IPS-20b (cell line): ENCODE measurements around the gene ARPC4.
A peak's percentile ranks its signal among the peaks of the same experiment; 100 is the strongest.
"Not testable (repeated sequence)": the region's sequence is repeated elsewhere in the genome, so short reads cannot be mapped to it uniquely, and the experiment has no call there.

Experiments used
- H3K27ac ChIP-seq: one replicate; pipeline ENCODE4 v1.5.1; 2013; ENCODE audit warnings: low read length
- H3K27me3 ChIP-seq: 2 replicates; pipeline ENCODE4 v1.6.1; 2013; ENCODE audit warnings: mild to moderate bottlenecking, low read length, inconsistent platforms; ENCODE audit not compliant: insufficient read depth
- H3K36me3 ChIP-seq: 2 replicates; pipeline ENCODE4 v1.6.1; 2013; ENCODE audit warnings: low read depth, mild to moderate bottlenecking, inconsistent platforms, low read length, moderate library complexity; ENCODE audit not compliant: insufficient read depth
- H3K4me1 ChIP-seq: 2 replicates; pipeline ENCODE4 v1.6.1; 2013; ENCODE audit warnings: mild to moderate bottlenecking, control low read depth, inconsistent platforms, low read length, moderate library complexity; ENCODE audit not compliant: insufficient read depth
- H3K4me3 ChIP-seq: 2 replicates; pipeline ENCODE4 v1.5.1; 2013; ENCODE audit warnings: mild to moderate bottlenecking, low read length, inconsistent platforms
- H3K9ac ChIP-seq: 2 replicates; pipeline ENCODE4 v1.6.1; 2013; ENCODE audit warnings: low read depth, mild to moderate bottlenecking, inconsistent platforms, low read length, moderate library complexity
- H3K9me3 ChIP-seq: 2 replicates; pipeline ENCODE4 v1.6.1; 2013; ENCODE audit warnings: mild to moderate bottlenecking, low read depth, low read length, inconsistent platforms; ENCODE audit not compliant: insufficient read depth

ARPC4 gene

DNA sequence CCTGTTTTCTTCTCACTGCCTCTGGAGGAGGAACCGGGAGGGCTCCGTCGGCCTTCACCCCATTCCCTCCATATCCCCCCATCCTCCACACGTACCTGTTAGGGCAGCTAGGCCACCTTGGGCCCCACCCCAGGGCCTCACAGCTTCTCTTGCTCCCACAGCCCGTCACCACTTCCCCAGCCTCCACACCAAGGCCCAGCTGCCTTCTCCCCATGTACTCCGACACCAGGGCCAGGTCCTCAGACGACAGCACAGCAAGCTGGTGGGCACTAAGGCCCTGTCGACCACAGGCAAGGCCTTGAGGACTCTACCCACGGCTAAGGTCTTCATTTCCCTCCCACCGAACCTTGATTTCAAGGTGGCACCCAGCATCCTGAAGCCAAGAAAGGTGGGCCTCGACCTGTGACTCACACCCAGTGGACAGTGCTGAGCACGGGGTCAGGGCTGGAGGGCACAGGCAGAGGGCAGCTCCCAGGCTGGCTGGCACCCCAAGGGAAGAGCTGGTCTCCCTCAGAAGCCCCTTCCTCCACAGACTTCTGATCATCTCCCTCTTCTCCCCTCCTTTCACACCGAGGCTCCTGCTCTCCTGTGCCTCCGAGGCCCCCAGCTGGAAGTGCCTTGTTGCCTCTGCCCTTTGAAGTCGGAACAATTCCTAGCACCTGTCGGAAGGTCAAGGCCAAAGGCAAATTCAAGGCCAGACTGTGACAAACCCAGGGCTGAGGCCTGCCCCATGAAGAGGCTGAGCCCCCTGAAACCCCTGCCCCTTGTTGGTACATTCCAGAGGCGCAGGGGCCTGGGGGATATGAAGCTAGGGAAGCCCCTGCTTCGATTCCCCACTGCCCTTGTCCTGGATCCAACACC is 41.9 kb downstream of the ARPC4 start:
- Histone ChIP-seq H3K4me3 (no peak overlapping the region), H3K27me3 (no peaks in the 10 kb centered on the region), H3K4me1 (no peaks in the 10 kb centered on the region), H3K27ac (no peak overlapping the region), H3K9ac (no peak overlapping the region), H3K36me3 (peaks cover 16% of the 10 kb centered on the region; the same call in 1 of the 2 replicates), H3K9me3 (no peaks in the 10 kb centered on the region)

GRCh38 chr3:9837701-9838582 is 45.1 kb downstream of the ARPC4 start:
- Histone ChIP-seq H3K27me3 (no peaks in the 10 kb centered on the region), H3K36me3 (peaks cover 37% of the 10 kb centered on the region), H3K27ac (no peak overlapping the region), H3K9me3 (no peaks in the 10 kb centered on the region), H3K4me1 (no peaks in the 10 kb centered on the region), H3K9ac (no peak overlapping the region), H3K4me3 (no peak overlapping the region)

DNA sequence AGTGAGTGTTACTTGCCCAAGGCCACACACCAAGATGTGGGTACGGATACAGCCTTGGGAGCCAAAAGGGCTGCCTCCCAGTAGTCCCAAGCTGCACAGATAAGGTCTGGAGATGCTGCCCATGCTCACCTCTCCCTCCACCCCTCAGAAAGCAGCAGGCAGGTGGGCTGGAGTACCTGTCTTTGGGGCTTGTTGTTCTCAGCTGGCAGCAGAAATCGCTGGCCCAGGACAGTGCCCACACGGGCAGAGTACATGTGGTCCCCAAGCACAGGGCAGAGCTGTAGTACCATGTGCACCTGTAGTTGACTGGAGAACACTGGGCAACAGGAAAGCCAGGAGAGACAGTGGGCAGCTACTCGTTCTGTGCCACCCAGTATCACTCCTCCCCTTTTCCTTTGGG is 46.0 kb downstream of the ARPC4 start:
- Histone ChIP-seq H3K9me3 (no peaks in the 10 kb centered on the region), H3K27ac (no peak overlapping the region), H3K4me1 (no peaks in the 10 kb centered on the region), H3K27me3 (no peaks in the 10 kb centered on the region), H3K9ac (no peak overlapping the region), H3K36me3 (peaks cover 37% of the 10 kb centered on the region), H3K4me3 (no peak overlapping the region)

DNA sequence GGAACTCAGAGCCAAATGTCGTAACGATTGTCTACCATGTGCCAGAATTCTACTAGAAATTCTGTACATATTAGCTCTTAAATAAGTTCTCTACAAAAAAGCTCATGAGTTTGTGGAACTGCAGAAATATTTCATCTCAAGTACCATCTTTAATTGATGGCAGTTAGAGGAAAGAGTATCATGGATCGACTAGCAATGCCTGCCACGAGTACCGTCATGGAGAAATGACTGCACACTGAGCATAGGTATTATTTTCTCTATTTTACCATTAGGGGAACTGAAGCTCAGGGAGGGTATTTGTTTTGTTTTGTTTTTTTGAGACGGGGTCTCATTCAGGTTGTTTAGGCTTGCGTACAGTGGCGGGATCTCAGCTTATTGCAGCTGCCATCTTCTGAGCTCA is 48.1 kb downstream of the ARPC4 start:
- no peaks in the 10 kb centered on the region for H3K4me1 ChIP-seq
- no peak overlapping the region for H3K4me3 ChIP-seq
- no peak overlapping the region for H3K27ac ChIP-seq
- peaks cover 37% of the 10 kb centered on the region for H3K36me3 ChIP-seq
- no peak overlapping the region for H3K9ac ChIP-seq
- H3K9me3 ChIP-seq: no peaks in the 10 kb centered on the region
- no peaks in the 10 kb centered on the region for H3K27me3 ChIP-seq

- Histone ChIP-seq H3K9me3 (no peaks in the 10 kb centered on the region), H3K9ac (peak within 1 kb of the TSS; percentile 93; the same call in 1 of the 2 replicates), H3K27me3 (no peaks in the 10 kb centered on the region), H3K4me3 (peak within 1 kb of the TSS; percentile 98), H3K4me1 (no peaks in the 10 kb centered on the region), H3K27ac (peak within 1 kb of the TSS; percentile 30), H3K36me3 (peaks cover 26% of the 10 kb centered on the region)
Measured at GRCh38 chr3:9843715-9844438, 51.0 kb downstream of the ARPC4 start, which contains the start of gene RPUSD3. Gene RPUSD3 (minus strand): TSS chr3:9844008. CDS start chr3:9843990, 18 bp downstream.

GRCh38 chr3:9846231-9846630 is 53.3 kb downstream of the ARPC4 start:
- Histone ChIP-seq H3K4me1 (no peaks in the 10 kb centered on the region), H3K9ac (no peak overlapping the region), H3K27ac (no peak overlapping the region), H3K9me3 (no peaks in the 10 kb centered on the region), H3K36me3 (peaks cover 8% of the 10 kb centered on the region), H3K4me3 (no peak overlapping the region), H3K27me3 (no peaks in the 10 kb centered on the region)

- H3K4me1 ChIP-seq: no peaks in the 10 kb centered on the region
- no peak overlapping the region for H3K4me3 ChIP-seq
- no peaks in the 10 kb centered on the region for H3K9me3 ChIP-seq
- no peaks in the 10 kb centered on the region for H3K27me3 ChIP-seq
- no peak overlapping the region for H3K9ac ChIP-seq
- H3K36me3 ChIP-seq: peaks cover under 1% of the 10 kb centered on the region; the same call in 1 of the 2 replicates
- H3K27ac ChIP-seq: no peak overlapping the region
Measured at GRCh38 chr3:9846931-9847488, 54.1 kb downstream of the ARPC4 start.

DNA sequence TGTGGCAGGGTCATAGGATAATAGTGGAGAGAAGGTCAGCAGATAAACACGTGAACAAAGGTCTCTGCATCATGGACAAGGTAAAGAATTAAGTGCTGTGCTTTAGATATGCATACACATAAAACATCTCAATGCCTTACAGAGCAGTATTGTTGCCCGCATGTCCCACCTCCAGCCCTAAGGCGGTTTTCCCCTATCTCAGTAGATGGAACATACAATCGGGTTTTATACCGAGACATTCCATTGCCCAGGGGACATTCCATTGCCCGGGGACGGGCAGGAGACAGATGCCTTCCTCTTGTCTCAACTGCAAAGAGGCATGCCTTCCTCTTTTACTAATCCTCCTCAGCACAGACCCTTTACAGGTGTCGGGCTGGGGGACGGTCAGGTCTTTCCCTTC is 55.0 kb downstream of the ARPC4 start:
- H3K4me3 ChIP-seq, H3K27ac ChIP-seq, H3K27me3 ChIP-seq, H3K9me3 ChIP-seq, H3K9ac ChIP-seq, H3K36me3 ChIP-seq, H3K4me1 ChIP-seq: not testable (repeated sequence)

DNA sequence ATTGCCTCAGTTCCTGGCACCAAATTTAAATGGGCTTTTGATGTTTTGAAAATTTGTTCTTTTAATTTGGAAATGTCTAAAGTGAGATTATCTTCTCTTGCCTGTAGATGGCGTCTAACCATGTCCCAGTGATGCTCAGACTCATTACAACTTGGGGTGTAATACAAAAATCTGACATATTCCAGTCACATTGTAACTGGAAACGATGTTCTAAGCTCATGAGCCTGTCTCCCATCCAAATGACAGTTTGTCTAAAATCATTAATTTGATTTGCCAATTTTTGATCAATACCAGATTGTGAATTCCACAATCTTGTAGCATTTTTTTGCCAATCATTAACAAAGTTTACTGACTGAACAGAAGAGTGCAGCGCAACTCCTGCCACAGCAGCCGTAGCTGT is 56.0 kb downstream of the ARPC4 start:
- H3K9ac ChIP-seq, H3K36me3 ChIP-seq, H3K27me3 ChIP-seq, H3K4me1 ChIP-seq, H3K9me3 ChIP-seq, H3K27ac ChIP-seq, H3K4me3 ChIP-seq: not testable (repeated sequence)

- not testable (repeated sequence) for H3K27ac ChIP-seq, H3K36me3 ChIP-seq, H3K9ac ChIP-seq, H3K27me3 ChIP-seq, H3K9me3 ChIP-seq, H3K4me3 ChIP-seq, H3K4me1 ChIP-seq
Measured at GRCh38 chr3:9851383-9851782, 58.5 kb downstream of the ARPC4 start.

DNA sequence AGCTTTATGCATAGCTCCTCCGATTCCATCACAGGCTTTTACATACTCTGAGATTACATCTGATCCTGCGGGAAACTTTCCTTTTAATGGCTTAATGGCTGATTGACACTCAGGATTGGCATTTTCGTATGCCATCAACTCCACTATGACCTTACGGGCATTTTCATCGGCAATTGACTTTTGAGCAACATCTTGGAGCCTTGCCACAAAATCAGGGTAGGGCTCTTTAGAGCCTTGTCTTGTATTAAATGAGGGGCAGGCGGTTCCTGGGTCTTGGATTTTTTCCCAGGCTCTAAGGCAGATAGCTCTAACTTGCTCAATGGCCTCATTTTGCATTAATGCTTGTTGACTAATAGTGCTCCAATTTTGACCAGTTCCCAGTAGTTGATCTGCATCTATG is 59.0 kb downstream of the ARPC4 start:
- not testable (repeated sequence) for H3K4me3 ChIP-seq, H3K4me1 ChIP-seq, H3K9ac ChIP-seq, H3K27me3 ChIP-seq, H3K9me3 ChIP-seq, H3K36me3 ChIP-seq, H3K27ac ChIP-seq
